CD14-positive monocyte (primary cell): ENCODE results near the gene ANGPTL2. TPM values are rescaled to one million over a fixed set of nuclear protein-coding genes. Genes with fewer than 3 reads are reported as not detected.

ENCODE experiments used
- DNase-seq, 3 donors: peaks; one replicate each; pipeline ENCODE4 v3.0.0-alpha.2; 2011 to 2022
- H2AFZ ChIP-seq: 2 replicates; pipeline ENCODE4 v1.6.0; 2012; ENCODE audit warnings: mild to moderate bottlenecking, low read depth, low read length, inconsistent platforms; ENCODE audit not compliant: insufficient read depth, poor library complexity, severe bottlenecking
- H3K27ac ChIP-seq, 2 donors: 1 replicate in 1 of 2; 2 replicates in 1 of 2; pipeline ENCODE4 v1.5.1; 2012 to 2013; ENCODE audit warnings: low read length in 2 of 2, control low read depth in 1 of 2, inconsistent platforms in 1 of 2, low read depth in 1 of 2, mild to moderate bottlenecking in 1 of 2
- H3K27me3 ChIP-seq, 2 donors: one replicate each; pipeline versions ENCODE4 v1.6.0 to v1.6.1; 2011 to 2013; ENCODE audit warnings: low read length in 2 of 2; ENCODE audit not compliant: control insufficient read depth in 2 of 2, insufficient read depth in 2 of 2
- H3K36me3 ChIP-seq, 2 donors: replicated peaks in 1 of 2; 1 replicate in 1 of 2; 2 replicates in 1 of 2; pipeline versions ENCODE4 v1.5.1 to v1.6.1; 2012 to 2013; ENCODE audit warnings: low read length in 2 of 2, control low read depth in 1 of 2, inconsistent platforms in 1 of 2, mild to moderate bottlenecking in 1 of 2; ENCODE audit not compliant: insufficient read depth in 2 of 2, control insufficient read depth in 1 of 2
- H3K4me1 ChIP-seq, 2 donors: 1 replicate in 1 of 2; 2 replicates in 1 of 2; pipeline versions ENCODE4 v1.5.1 to v1.6.1; 2012 to 2013; ENCODE audit warnings: low read length in 2 of 2, control low read depth in 1 of 2, inconsistent platforms in 1 of 2, mild to moderate bottlenecking in 1 of 2, moderate library complexity in 1 of 2; ENCODE audit not compliant: insufficient read depth in 2 of 2, control insufficient read depth in 1 of 2
- H3K4me2 ChIP-seq: replicated peaks from 2 replicates; pipeline ENCODE3; 2012; ENCODE audit warnings: low read length, moderate library complexity, mild to moderate bottlenecking; ENCODE audit not compliant: poor library complexity, severe bottlenecking; ENCODE audit errors: extremely low read depth
- H3K4me3 ChIP-seq, 3 experiments: fragments of 200-600 bp in 1 of 3; sonication (generic) in 1 of 3; replicated peaks in 1 of 3; 1 replicate in 2 of 3; 2 replicates in 1 of 3; pipeline ENCODE4 v1.5.1; 2011 to 2013; ENCODE audit warnings: low read length in 3 of 3, mild to moderate bottlenecking in 3 of 3, control low read depth in 2 of 3, low read depth in 2 of 3, inconsistent platforms in 1 of 3, moderate library complexity in 1 of 3
- H3K79me2 ChIP-seq: 2 replicates; pipeline ENCODE4 v1.6.0; 2012; ENCODE audit warnings: mild to moderate bottlenecking, control low read depth, inconsistent platforms, low read length, moderate library complexity; ENCODE audit not compliant: insufficient read depth
- H3K9ac ChIP-seq: 2 replicates; pipeline ENCODE4 v1.6.0; 2017; ENCODE audit warnings: low read length, mild to moderate bottlenecking; ENCODE audit not compliant: insufficient read depth, poor library complexity, severe bottlenecking
- H3K9me3 ChIP-seq, 2 donors: replicated peaks in 1 of 2; 1 replicate in 1 of 2; 2 replicates in 1 of 2; pipeline versions ENCODE4 v1.5.1 to v1.6.1; 2012 to 2013; ENCODE audit warnings: low read length in 2 of 2, control low read depth in 1 of 2; ENCODE audit not compliant: control insufficient read depth in 1 of 2, insufficient read depth in 1 of 2
- H4K20me1 ChIP-seq: 2 replicates; pipeline ENCODE4 v1.6.0; 2012; ENCODE audit warnings: mild to moderate bottlenecking, low read length, control low read depth, moderate library complexity; ENCODE audit not compliant: insufficient read depth
- H3K27ac Mint-ChIP-seq, 7 donors: one replicate each; pipeline ENCODE4 v1.8.0; 2020; ENCODE audit warnings: mild to moderate bottlenecking in 7 of 7, mixed read lengths in 7 of 7, moderate library complexity in 6 of 7, inconsistent platforms in 2 of 7
- H3K27me3 Mint-ChIP-seq, 3 donors: one replicate each; pipeline ENCODE4 v1.8.0; 2021 to 2022; ENCODE audit warnings: low read depth in 3 of 3, mild to moderate bottlenecking in 3 of 3, mixed read lengths in 3 of 3, moderate library complexity in 3 of 3, inconsistent platforms in 1 of 3
- H3K36me3 Mint-ChIP-seq, 2 donors: one replicate each; pipeline ENCODE4 v1.8.0; 2020; ENCODE audit warnings: mixed read lengths in 2 of 2, inconsistent platforms in 1 of 2, mild to moderate bottlenecking in 1 of 2
- H3K4me1 Mint-ChIP-seq: one replicate; pipeline ENCODE4 v1.8.0; 2020; ENCODE audit warnings: mild to moderate bottlenecking, mixed read lengths
- H3K4me3 Mint-ChIP-seq, 2 donors: one replicate each; pipeline ENCODE4 v1.8.0; 2020; ENCODE audit warnings: mild to moderate bottlenecking in 2 of 2, mixed read lengths in 2 of 2, moderate library complexity in 1 of 2
- H3K9me3 Mint-ChIP-seq, 7 donors: one replicate each; pipeline ENCODE4 v1.8.0; 2020 to 2022; ENCODE audit warnings: mixed read lengths in 7 of 7, mild to moderate bottlenecking in 6 of 7, moderate library complexity in 6 of 7, inconsistent platforms in 2 of 7
- CTCF ChIP-seq: fragments of 200-600 bp; IDR thresholded peaks from one replicate; pipeline ENCODE4 v1.8.0; 2022; ENCODE audit warnings: antibody characterized with exemption, mild to moderate bottlenecking
- WGBS: methylation state at CpG from one replicate; pipeline ENCODE4 v1.1.5; 2013; ENCODE audit warnings: missing lambda C conversion rate; ENCODE audit not compliant: insufficient coverage; 5-methylcytosine and 5-hydroxymethylcytosine counted together
- intact Hi-C, 2 donors: fragments of 100-400 bp; cut with micrococcal nuclease; formaldehyde crosslinking; loops; one replicate each; pipeline versions ENCODE4 v1.15.0 to v1.15.1; 2023
- polyA plus RNA-seq, 3 donors: library from polyadenylated mRNA; depleted of rRNA in 1 of 3; unstranded in 2 of 3; stranded (reverse) in 1 of 3; fragments of 300-500 nt in 2 of 3; fragments of >200 nt in 1 of 3; fragmentation: Illumina TruSeq in 2 of 3; gene quantifications; 1 replicate in 2 of 3; 2 replicates in 1 of 3; pipeline ENCODE4 v1.2.3, GENCODE V29; 2012 to 2021

ANGPTL2 gene
- polyA plus RNA-seq, 3 donors: not detected

- intact Hi-C loops: no loop called here
- WGBS: 97% methylated on average over 15 of the region's 27 CpGs
- peaks cover 3 to 16% (median 14%) of the 10 kb centered on the region in 3 donors for H3K27me3 Mint-ChIP-seq
- H3K27ac Mint-ChIP-seq: no peak overlapping the region
- no peak for DNase-seq
- H3K36me3 Mint-ChIP-seq: no peaks in the 10 kb centered on the region
- Histone ChIP-seq H3K4me1 (no peaks in the 10 kb centered on the region), H2AFZ (no peak overlapping the region), H3K9me3 (no peaks in the 10 kb centered on the region), H3K27ac (no peak overlapping the region), H3K4me3 (no peak overlapping the region), H3K36me3 (no peaks in the 10 kb centered on the region), H3K79me2 (no peaks in the 10 kb centered on the region), H4K20me1 (no peaks in the 10 kb centered on the region), H3K27me3 (no peaks in the 10 kb centered on the region), H3K4me2 (no peak overlapping the region), H3K9ac (no peak overlapping the region)
- no peaks in the 10 kb centered on the region for H3K9me3 Mint-ChIP-seq
- H3K4me1 Mint-ChIP-seq: no peaks in the 10 kb centered on the region
- no peak for TF ChIP-seq CTCF
- no peak overlapping the region for H3K4me3 Mint-ChIP-seq
These were observed 33.5 kb downstream of the ANGPTL2 start for GRCh38 chr9:127088724-127089615.

GRCh38 chr9:127087836-127088235 lies 34.6 kb downstream of the ANGPTL2 start:
- H3K27me3 ChIP-seq: no peaks in the 10 kb centered on the region
- intact Hi-C loops: no loop called here
- no peaks in the 10 kb centered on the region for H3K79me2 ChIP-seq
- TF ChIP-seq CTCF: no peak
- Mint-ChIP-seq H3K27me3 (peaks cover 3 to 18% (median 17%) of the 10 kb centered on the region in 3 donors), H3K27ac (no peak overlapping the region), H3K36me3 (no peaks in the 10 kb centered on the region), H3K9me3 (no peaks in the 10 kb centered on the region), H3K4me3 (no peak overlapping the region), H3K4me1 (no peaks in the 10 kb centered on the region)
- WGBS: 96% methylated on average over 4 of the region's 8 CpGs
- no peaks in the 10 kb centered on the region for H3K36me3 ChIP-seq
- no peak overlapping the region for H3K27ac ChIP-seq
- H3K9ac ChIP-seq: no peak overlapping the region
- H3K4me3 ChIP-seq: no peak overlapping the region
- no peak for DNase-seq
- no peak overlapping the region for H3K4me2 ChIP-seq
- H4K20me1 ChIP-seq: no peaks in the 10 kb centered on the region
- no peak overlapping the region for H2AFZ ChIP-seq
- H3K9me3 ChIP-seq: no peaks in the 10 kb centered on the region
- no peaks in the 10 kb centered on the region for H3K4me1 ChIP-seq
